ENCODE measurements around the gene DES. TPM values are rescaled to one million over a fixed set of nuclear protein-coding genes. Genes with fewer than 3 reads are reported as not detected.
A peak's percentile ranks its signal among the peaks of the same experiment; 100 is the strongest.

Gene DES
- total RNA-seq, 1 donor from 2014 or later, result 15,954 TPM

DNA sequence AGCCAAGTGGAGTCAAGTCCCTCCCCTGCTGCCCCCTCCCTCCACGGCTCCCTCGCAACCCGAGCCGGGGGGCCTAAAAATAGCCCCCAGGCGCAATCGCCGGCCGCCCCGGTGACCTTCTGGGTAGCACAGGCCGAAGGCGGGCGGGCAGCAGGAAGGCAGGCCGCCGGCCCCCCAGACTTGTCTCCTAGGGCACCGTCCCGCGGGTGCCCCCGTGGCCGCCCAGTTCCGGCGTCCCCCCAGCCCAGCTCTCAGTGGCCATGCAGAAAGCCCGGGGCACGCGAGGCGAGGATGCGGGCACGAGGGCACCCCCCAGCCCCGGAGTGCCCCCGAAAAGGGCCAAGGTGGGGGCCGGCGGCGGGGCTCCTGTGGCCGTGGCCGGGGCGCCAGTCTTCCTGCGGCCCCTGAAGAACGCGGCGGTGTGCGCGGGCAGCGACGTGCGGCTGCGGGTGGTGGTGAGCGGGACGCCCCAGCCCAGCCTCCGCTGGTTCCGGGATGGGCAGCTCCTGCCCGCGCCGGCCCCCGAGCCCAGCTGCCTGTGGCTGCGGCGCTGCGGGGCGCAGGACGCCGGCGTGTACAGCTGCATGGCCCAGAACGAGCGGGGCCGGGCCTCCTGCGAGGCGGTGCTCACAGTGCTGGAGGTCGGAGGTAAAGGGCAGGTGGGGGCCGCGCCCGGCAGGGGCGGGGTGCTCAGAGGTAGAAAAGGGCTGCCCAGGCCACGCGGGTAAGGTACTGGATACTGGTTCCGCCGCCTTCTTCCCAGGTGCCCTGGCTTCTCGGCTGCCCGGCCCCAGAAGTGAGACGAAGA lies 16.7 kb downstream of the DES start, which contains the start of gene SPEG:
Gene SPEG (plus strand): TSS at position 126 of the 808 bp plus-strand sequence. CDS start 135 bp downstream, at position 261.
- Histone ChIP-seq H3K27me3 (ENCODE audit: low read depth) (peaks cover 47% of the 10 kb centered on the region), H3K27ac (replicated peaks) (peak within 1 kb of the TSS; percentile 93), H3K36me3 (no peaks in the 10 kb centered on the region), H3K9me3 (replicated peaks) (no peaks in the 10 kb centered on the region), H3K4me3 (peak within 1 kb of the TSS; percentile 71), H3K4me1 (peaks cover 33% of the 10 kb centered on the region)
- no peak for TF ChIP-seq CTCF (IDR thresholded peaks at IDR 0.05; ENCODE audit: borderline replicate concordance)
- DNase-seq, result no peak
- intact Hi-C loops (cut with micrococcal nuclease), result no loop called here

- Histone ChIP-seq H3K4me3 (peak overlapping the region; percentile 71), H3K27me3 (ENCODE audit: low read depth) (peaks cover 55% of the 10 kb centered on the region), H3K27ac (replicated peaks) (peak overlapping the region; percentile 93), H3K4me1 (peaks cover 38% of the 10 kb centered on the region), H3K36me3 (no peaks in the 10 kb centered on the region), H3K9me3 (replicated peaks) (no peaks in the 10 kb centered on the region)
- DNase-seq, result no peak
- no peak for TF ChIP-seq CTCF (IDR thresholded peaks at IDR 0.05; ENCODE audit: borderline replicate concordance)
- intact Hi-C loops (cut with micrococcal nuclease), result no loop called here
Observed at GRCh38 chr2:219435701-219436100, 17.5 kb downstream of the DES start.

DNA sequence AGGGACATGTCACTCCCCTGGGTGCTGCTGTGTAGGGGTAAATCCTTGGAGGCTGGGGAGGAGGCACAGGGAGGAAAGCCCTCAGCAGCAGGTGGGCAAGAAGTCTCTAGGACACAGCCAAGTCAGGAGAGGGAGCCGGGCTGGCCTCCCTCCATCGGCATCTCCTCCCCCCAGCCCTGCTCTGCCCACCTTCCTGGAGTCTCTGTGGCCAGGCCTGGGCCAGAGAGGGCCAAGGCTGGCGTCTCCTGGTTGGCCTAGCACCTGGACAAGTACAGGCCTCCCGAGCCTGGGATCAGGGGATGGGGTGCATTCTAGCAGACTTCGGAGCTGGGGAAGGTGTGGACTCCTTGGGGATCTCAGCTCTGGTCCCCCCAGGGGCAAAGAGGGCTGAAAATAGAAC lies 18.3 kb downstream of the DES start:
- Histone ChIP-seq H3K9me3 (replicated peaks) (no peaks in the 10 kb centered on the region), H3K27me3 (ENCODE audit: low read depth) (peaks cover 63% of the 10 kb centered on the region), H3K27ac (replicated peaks) (peak overlapping the region; percentile 93), H3K4me1 (peaks cover 46% of the 10 kb centered on the region), H3K4me3 (peak overlapping the region; percentile 71), H3K36me3 (no peaks in the 10 kb centered on the region)
- DNase-seq, result no peak
- intact Hi-C loops (cut with micrococcal nuclease), result no loop called here
- no peak for TF ChIP-seq CTCF (IDR thresholded peaks at IDR 0.05; ENCODE audit: borderline replicate concordance)

DNA sequence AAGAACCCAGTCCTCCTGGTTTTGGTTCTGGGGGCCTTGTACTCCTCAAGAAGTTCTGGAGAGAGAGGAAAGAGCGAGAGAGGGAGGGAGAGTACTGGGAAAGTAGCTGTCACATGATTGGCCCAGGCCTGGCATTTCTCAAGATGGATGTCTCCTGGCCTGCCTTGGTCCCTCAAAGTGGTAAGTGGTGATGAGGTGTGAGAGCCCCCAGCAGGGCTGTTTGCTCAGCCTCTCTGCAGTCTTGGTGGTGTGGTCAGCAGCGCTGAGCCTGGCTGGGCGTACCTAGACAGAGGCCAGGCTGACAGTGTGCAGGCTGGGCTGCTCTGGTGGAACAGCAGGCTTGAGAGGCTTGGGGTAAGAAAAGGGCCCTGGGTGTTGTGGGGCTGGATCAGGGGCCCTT lies 19.0 kb downstream of the DES start:
- intact Hi-C loops (cut with micrococcal nuclease), result no loop called here
- H3K27ac ChIP-seq (replicated peaks), result peak overlapping the region; percentile 93
- H3K4me1 ChIP-seq, result peaks cover 51% of the 10 kb centered on the region
- no peaks in the 10 kb centered on the region for H3K9me3 ChIP-seq (replicated peaks)
- peaks cover 69% of the 10 kb centered on the region for H3K27me3 ChIP-seq (ENCODE audit: low read depth)
- no peak for TF ChIP-seq CTCF (IDR thresholded peaks at IDR 0.05; ENCODE audit: borderline replicate concordance)
- no peaks in the 10 kb centered on the region for H3K36me3 ChIP-seq
- H3K4me3 ChIP-seq, result no peak overlapping the region
- no peak for DNase-seq

GRCh38 chr2:219437690-219438206 lies 19.6 kb downstream of the DES start:
- no peak for TF ChIP-seq CTCF (IDR thresholded peaks at IDR 0.05; ENCODE audit: borderline replicate concordance)
- intact Hi-C loops (cut with micrococcal nuclease), result no loop called here
- Histone ChIP-seq H3K27me3 (ENCODE audit: low read depth) (peaks cover 75% of the 10 kb centered on the region), H3K4me1 (peaks cover 56% of the 10 kb centered on the region), H3K27ac (replicated peaks) (peak overlapping the region; percentile 93), H3K36me3 (no peaks in the 10 kb centered on the region), H3K4me3 (no peak overlapping the region), H3K9me3 (replicated peaks) (no peaks in the 10 kb centered on the region)
- no peak for DNase-seq
